DMS153 treated with DMSO at 0.1 percent for 48 hours (cell line): ENCODE measurements around the gene NR2E1.

ENCODE experiments used
- DNase-seq: peaks from one replicate; lab custom pipeline; 2025; ENCODE audit not compliant: unreplicated experiment; lab: John Stamatoyannopoulos, UW

The NR2E1 gene

DNA sequence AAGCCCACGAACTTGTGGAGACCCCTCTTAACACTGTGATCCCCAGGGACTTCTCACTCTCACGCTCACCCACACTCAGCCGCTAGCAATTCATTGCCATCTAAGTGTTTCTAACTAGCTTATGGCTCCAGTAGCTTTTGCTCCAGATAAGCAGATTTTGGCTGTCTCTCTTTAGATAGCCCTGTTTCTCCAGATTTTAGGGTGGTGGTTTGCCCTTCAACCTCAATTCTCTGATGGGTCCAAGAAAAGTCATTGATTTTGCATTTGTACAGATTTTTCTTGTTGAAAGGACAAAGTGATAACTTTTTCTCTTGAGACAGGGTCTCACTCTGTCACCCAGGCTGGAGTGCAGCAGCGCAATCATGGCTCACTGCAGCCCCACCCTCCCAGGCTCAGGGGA, 41.2 kb downstream of the NR2E1 start:
- no peak for DNase-seq

DNA sequence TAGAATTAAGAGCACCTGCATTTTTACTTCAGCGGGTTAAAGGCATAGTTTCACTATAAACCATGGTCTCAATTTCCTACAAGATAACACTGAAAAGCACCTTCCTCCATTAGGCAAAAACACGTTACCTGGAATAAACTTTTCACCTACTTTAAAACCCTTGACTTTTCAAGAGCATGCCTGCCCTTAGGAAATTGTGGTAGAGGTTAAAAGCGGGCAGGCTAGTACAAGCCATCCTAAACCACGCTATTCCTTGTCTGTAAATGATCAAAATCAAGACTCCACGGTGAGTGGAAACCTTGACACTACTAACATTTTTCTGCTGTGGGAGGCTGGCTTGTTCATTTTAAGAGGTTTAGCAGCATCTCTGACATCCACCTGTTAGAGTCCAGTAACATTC, 43.9 kb downstream of the NR2E1 start:
- DNase-seq, result no peak

DNA sequence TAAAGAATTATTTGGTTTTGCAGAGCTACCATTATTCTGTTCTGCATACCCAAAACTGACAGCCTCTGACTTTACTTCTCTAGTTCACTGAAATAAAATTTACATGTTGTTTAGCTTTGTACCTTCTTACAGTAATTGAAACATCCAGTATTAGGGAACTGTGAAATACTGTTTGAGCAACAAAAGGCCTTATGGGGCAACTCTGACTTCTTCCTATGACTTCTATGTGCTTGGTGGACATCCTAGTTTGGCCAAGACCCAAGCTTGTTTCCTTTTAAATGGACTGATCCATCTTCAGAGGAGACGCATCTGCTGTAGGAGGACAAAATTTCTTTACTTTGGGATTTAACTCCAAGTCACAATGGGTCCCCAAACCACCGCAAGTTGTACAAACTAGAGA, 44.7 kb downstream of the NR2E1 start:
- no peak for DNase-seq

DNA sequence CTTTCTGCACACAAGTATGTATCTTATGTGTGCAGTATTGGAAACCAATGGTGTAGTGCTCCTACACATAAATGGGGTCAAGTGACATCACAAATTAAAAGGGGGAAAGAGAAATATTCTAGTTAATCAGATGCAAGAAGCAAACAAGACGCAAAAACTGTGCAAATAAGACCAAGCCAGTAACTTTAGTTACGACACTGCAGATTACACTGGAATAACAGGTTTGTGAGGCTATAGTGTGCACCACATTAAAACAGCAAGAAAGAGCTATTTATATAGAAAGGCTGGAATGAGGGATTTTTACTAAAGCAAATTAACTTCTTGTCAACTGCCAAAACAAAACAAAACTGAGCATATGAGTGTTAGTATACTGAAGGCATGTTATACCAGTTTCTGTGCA, 45.8 kb downstream of the NR2E1 start:
- no peak for DNase-seq

DNA sequence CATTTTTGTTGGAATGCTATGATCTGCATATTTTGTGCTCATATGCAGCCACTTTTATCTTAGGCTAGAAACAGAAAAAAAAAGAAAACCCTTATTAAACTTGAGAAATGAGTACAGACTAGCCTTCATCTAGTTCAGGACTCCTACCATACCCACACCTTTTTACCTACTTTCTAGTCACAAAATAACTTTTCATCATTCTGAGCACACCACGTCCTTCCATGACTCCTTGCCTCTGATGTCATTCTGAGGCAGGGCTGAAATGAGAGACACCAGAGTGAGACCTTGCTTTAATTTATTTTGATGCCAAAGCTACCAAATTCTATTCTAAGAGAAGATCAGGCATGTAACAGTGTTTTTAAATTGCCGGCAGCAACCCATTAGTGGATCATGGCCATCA, 56.2 kb downstream of the NR2E1 start:
- DNase-seq, result no peak

DNA sequence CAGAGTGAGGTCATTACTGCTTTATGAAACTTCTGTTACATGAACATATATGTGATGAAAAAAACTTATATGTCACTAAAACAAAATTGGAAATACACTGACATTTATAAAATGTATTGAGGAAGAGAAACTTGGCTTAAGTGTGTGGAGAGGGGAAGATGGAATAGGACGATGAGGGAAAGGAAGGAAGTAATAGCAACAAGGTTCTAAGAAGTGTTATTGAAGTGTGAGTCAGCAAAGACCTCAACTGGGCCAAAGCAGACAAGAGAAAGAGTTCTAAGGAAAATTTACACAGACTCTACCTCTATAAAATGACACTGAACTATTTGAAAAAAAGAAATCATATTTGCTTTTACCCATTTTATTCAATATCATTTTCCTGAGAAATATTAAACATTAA, 56.7 kb downstream of the NR2E1 start:
- DNase-seq, result no peak

DNA sequence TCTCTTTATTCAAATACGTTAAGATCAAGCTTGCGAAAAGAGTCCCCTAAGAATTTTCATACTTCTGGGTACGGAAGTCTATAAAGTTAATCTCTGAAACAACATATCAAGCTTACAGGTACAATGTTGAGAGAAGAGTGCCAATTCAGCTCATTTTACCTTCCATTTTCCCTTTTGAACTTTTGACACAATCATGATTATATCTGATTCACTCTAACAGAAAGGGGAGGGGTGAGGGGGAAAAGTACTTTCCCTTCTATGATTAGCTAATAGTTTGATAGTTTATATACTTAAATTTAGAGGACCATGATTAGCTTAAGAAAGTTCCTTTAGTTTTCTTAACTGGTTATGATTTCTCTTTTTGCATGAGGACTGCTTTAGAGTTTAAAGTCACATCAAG, 61.5 kb downstream of the NR2E1 start:
- DNase-seq, result no peak

DNA sequence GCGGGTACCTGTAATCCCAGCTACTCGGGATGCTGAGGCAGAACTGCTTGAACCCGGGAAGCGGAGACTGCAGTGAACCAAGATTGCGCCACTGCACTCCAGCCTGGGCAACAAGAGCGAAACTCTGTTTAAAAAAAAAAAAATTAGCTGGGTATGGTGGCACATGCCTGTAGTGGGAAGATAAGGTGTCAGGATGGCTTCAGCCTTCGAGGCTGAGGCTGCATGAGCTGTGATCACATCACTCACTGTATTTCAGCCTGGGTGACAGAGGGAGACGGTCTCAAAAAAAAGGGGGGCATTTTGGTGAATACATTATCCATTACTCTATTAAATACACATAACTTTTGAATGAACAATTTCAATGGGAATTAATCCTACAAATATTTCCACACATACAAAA, 62.6 kb downstream of the NR2E1 start:
- no peak for DNase-seq

DNA sequence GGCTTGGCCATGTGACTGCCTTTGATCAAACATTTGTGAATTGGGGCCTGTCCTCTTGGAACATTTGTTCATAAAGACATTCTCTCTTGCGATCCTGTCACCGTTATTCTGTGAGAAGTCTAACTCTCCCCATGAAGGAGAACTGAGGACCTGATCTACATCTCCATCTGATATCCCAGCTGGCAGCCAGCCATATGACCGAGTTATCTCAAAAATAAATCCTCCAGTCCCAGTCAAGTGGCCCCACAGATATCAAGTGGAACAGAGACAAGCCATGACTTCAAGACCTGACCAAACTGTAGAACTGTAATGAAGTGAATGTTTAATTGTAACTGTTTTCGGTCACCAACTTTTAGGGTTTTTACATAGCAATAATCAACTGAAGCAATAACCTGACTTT, 69.3 kb downstream of the NR2E1 start:
- no peak for DNase-seq

DNA sequence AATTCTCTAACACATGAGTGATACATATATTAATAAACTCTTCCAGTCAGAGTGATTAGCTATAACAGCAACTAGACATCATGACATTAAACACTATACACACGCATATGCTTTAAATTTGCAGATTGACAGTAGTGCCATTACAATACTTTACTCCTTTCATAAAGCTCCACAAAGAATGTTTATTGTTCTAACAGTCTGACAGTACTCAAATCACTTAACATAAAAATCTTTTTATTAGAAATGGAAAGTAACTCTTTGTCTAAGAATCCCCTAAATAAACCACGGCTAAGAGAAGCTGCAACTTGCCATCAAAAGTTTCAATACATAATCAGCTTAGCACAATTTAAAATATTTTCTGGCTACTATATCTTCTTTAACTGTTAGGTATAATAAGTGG, 71.0 kb downstream of the NR2E1 start:
- DNase-seq, result no peak

DNA sequence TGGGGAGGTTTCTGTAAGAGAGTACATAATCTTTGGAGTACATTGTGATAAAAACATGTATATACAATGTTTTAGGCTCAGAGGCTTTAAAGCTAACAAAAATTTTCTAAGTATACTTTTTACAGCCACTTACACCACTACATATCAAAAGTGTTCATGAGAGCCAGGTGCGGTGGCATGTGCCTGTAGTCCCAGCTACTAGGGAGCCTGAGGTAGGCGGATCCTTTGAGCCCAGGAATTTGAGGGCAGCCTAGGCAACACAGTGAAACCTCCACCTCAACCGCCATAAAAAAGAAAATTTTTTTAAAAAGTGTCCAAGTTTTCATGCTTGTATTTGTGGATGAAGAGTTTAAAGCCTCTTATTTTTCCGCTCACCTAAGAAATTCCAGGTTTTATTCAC, 72.5 kb downstream of the NR2E1 start:
- no peak for DNase-seq
